Endothelial cell of umbilical vein (primary cell): ENCODE measurements around the gene SELP. TPM values are rescaled to one million over a fixed set of nuclear protein-coding genes. Genes with fewer than 3 reads are reported as not detected.

ENCODE experiments used
- BruUV-seq: library from RNA; stranded (reverse); fragments of 400-500 nt; replicated peaks from 2 replicates; lab custom pipeline; 2021; lab: Mats Ljungman, UMichigan
- CTCF ChIA-PET: fragments of 300-600, 350-600 bp; sonication (Branson Sonifier 250); formaldehyde crosslinking; loops from one replicate; lab custom pipeline; 2021; ENCODE audit warnings: antibody characterized with exemption, inconsistent platforms; lab: Charles Lee
- POLR2A ChIA-PET: fragments of 300-600, 350-600 bp; sonication (Branson Sonifier 250); formaldehyde crosslinking; loops from one replicate; lab custom pipeline; 2021; ENCODE audit warnings: antibody characterized with exemption, inconsistent platforms; lab: Charles Lee
- DNase-seq: peaks from one replicate; pipeline ENCODE4 v3.0.0-alpha.2; 2011; ENCODE audit warnings: low read depth, low spot score
- FAIRE-seq: peaks from 2 replicates; lab custom pipeline; 2011; peaks lifted over from hg19 to GRCh38; lab: Jason Lieb, UNC
- H2AFZ ChIP-seq: 2 replicates; pipeline ENCODE4 v1.6.0; 2012; ENCODE audit warnings: low read depth, low read length, control low read depth, inconsistent platforms
- H3K27ac ChIP-seq: 2 replicates; pipeline ENCODE4 v1.5.1; 2011; ENCODE audit warnings: low read depth, mild to moderate bottlenecking, control low read depth, low read length, moderate library complexity; ENCODE audit not compliant: insufficient read depth
- H3K27me3 ChIP-seq, 2 experiments: 2 replicates each; pipeline versions ENCODE4 v1.6.0 to v1.6.1; 2011; ENCODE audit warnings: low read length in 2 of 2, mixed read lengths in 1 of 2; ENCODE audit not compliant: control insufficient read depth in 2 of 2, insufficient read depth in 2 of 2
- H3K36me3 ChIP-seq, 2 experiments: 2 replicates in 1 of 2; 3 replicates in 1 of 2; pipeline ENCODE4 v1.5.1; 2011; ENCODE audit warnings: low read length in 2 of 2, mild to moderate bottlenecking in 1 of 2, moderate library complexity in 1 of 2; ENCODE audit not compliant: control insufficient read depth in 2 of 2, insufficient read depth in 2 of 2; ENCODE audit errors: extremely low read depth in 1 of 2
- H3K4me1 ChIP-seq: 3 replicates; pipeline ENCODE4 v1.5.1; 2011; ENCODE audit warnings: mild to moderate bottlenecking, low read length; ENCODE audit not compliant: control insufficient read depth, insufficient read depth; ENCODE audit errors: extremely low read depth
- H3K4me2 ChIP-seq: 2 replicates; pipeline ENCODE4 v1.6.1; 2011; ENCODE audit warnings: low read length, control low read depth, mixed read lengths; ENCODE audit not compliant: insufficient read depth
- H3K4me3 ChIP-seq, 3 experiments: fragments of 200-600 bp in 1 of 3; sonication (generic), shearing (Covaris generic) in 1 of 3; replicated peaks in 1 of 3; 2 replicates each; pipeline ENCODE4 v1.5.1; 2011 to 2016; ENCODE audit warnings: control low read depth in 3 of 3, low read length in 3 of 3, mild to moderate bottlenecking in 2 of 3, inconsistent platforms in 1 of 3, low read depth in 1 of 3, moderate library complexity in 1 of 3; ENCODE audit not compliant: insufficient read depth in 1 of 3
- H3K79me2 ChIP-seq: 2 replicates; pipeline ENCODE4 v1.6.0; 2012; ENCODE audit warnings: low read length, inconsistent platforms; ENCODE audit not compliant: control insufficient read depth, insufficient read depth
- H3K9ac ChIP-seq: replicated peaks from 2 replicates; pipeline ENCODE3; 2011; ENCODE audit warnings: low read length, control low read depth; ENCODE audit not compliant: insufficient read depth; ENCODE audit errors: extremely low read depth
- H3K9me1 ChIP-seq: replicated peaks from 3 replicates; pipeline ENCODE4 v1.6.0; 2011; ENCODE audit warnings: mild to moderate bottlenecking, low read length; ENCODE audit not compliant: control insufficient read depth, insufficient read depth; ENCODE audit errors: extremely low read depth
- H3K9me3 ChIP-seq: replicated peaks from 2 replicates; pipeline ENCODE4 v1.5.1; 2012; ENCODE audit warnings: low read length, inconsistent platforms; ENCODE audit not compliant: control insufficient read depth, insufficient read depth
- H4K20me1 ChIP-seq: replicated peaks from 2 replicates; pipeline ENCODE3; 2011; ENCODE audit warnings: mild to moderate bottlenecking, low read length; ENCODE audit not compliant: control insufficient read depth, insufficient read depth; ENCODE audit errors: extremely low read depth
- FOS ChIP-seq: IDR thresholded peaks from 2 replicates; pipeline ENCODE4 v1.6.1; 2011; ENCODE audit warnings: mild to moderate bottlenecking, low read length, moderate library complexity, borderline replicate concordance; ENCODE audit not compliant: insufficient read depth
- GATA2 ChIP-seq: IDR thresholded peaks from 2 replicates; pipeline ENCODE4 v1.7.0; 2011; ENCODE audit warnings: low read depth, mild to moderate bottlenecking, moderate library complexity, mixed read lengths, low read length; ENCODE audit not compliant: insufficient read length, insufficient read depth
- JUN ChIP-seq: IDR thresholded peaks from 2 replicates; pipeline ENCODE4 v1.6.1; 2011; ENCODE audit warnings: borderline replicate concordance, low read depth; ENCODE audit not compliant: insufficient read length, insufficient read depth
- dilution Hi-C: fragments of 300-500 bp; cut with MboI; formaldehyde crosslinking; loops from one replicate; pipeline ENCODE4 v1.15.0; 2019; ENCODE audit warnings: low sequenced_read_pairs; ENCODE audit not compliant: extremely low pct_ligation_motif_present
- intact Hi-C: fragments of 100-400 bp; cut with micrococcal nuclease; formaldehyde crosslinking; loops from one replicate; pipeline ENCODE4 v1.10.0; 2022
- polyA plus RNA-seq, 4 experiments: library from polyadenylated mRNA; depleted of rRNA in 3 of 4; stranded (reverse) in 3 of 4; unstranded in 1 of 4; fragments of >200 nt; gene quantifications; 2 replicates each; pipeline versions ENCODE4 v1.2.1 to v1.2.3, GENCODE V29; 2011 to 2012; ENCODE audit warnings: missing spikeins in 1 of 4
- total RNA-seq: library from RNA; stranded (reverse); gene quantifications from 2 replicates; pipeline ENCODE4 v1.2.3, GENCODE V29; 2021

Gene SELP
- total and polyA plus RNA-seq, 2 donors (not counting 3 experiments of a cell fraction or from before 2014, with no cell fraction given): 1.3 to 1.6 TPM

- no peak for DNase-seq
- Histone ChIP-seq H3K9me3 (no peaks in the 10 kb centered on the region), H3K4me3 (no peak overlapping the region), H3K27ac (no peak overlapping the region), H3K79me2 (no peaks in the 10 kb centered on the region), H3K4me2 (no peak overlapping the region), H3K36me3 (no peaks in the 10 kb centered on the region), H3K9ac (no peak overlapping the region), H3K27me3 (peaks cover 0 to 2% of the 10 kb centered on the region in 2 experiments), H2AFZ (no peak overlapping the region), H3K9me1 (no peaks in the 10 kb centered on the region), H3K4me1 (no peaks in the 10 kb centered on the region), H4K20me1 (no peaks in the 10 kb centered on the region)
- dilution Hi-C loops (no loop called here), intact Hi-C loops (no loop called here)
- POLR2A ChIA-PET: no interaction called here
- CTCF ChIA-PET: interaction anchor here (1.0 kb wide), 1 partner anchor 936 kb away, joined by 5 read pairs; no protein-coding TSS in a partner anchor
- TF ChIP-seq JUN: no peak
- TF ChIP-seq FOS: peak; percentile 31
- TF ChIP-seq GATA2: no peak
- no peak for FAIRE-seq
- no TSS peak for BruUV-seq
These were observed 90.7 kb downstream of the SELP start for GRCh38 chr1:169538998-169539871.

Other genes with a start within 250 kb of the SELP start
- 0.18 and 0.78 TPM in 2 replicates for gene CCDC181, start 202.7 kb downstream of the SELP start, total RNA-seq
- 0.11 and 0.22 TPM in 2 replicates for gene CCDC181, start 202.7 kb downstream of the SELP start, polyA plus RNA-seq
- gene SLC19A2, start 144.2 kb downstream of the SELP start, total RNA-seq: 5.4 and 7.0 TPM in 2 replicates
- gene SLC19A2, start 144.2 kb downstream of the SELP start, polyA plus RNA-seq: 5.2 and 5.3 TPM in 2 replicates
- gene F5, start 43.6 kb downstream of the SELP start, total RNA-seq: not detected in 2 replicates
- gene F5, start 43.6 kb downstream of the SELP start, polyA plus RNA-seq: not detected in 2 replicates
- 0.67 and 1.8 TPM in 2 replicates for gene SELL, start 81.5 kb upstream of the SELP start, total RNA-seq
- 0.68 and 0.73 TPM in 2 replicates for gene SELL, start 81.5 kb upstream of the SELP start, polyA plus RNA-seq
- 1.8 and 4.7 TPM in 2 replicates for gene SELE, start 104.0 kb upstream of the SELP start, total RNA-seq
- 1.5 TPM in 2 replicates for gene SELE, start 104.0 kb upstream of the SELP start, polyA plus RNA-seq
- 6.6 TPM in 2 replicates for gene METTL18, start 164.8 kb upstream of the SELP start, total RNA-seq
- 0.49 and 1.1 TPM in 2 replicates for gene METTL18, start 164.8 kb upstream of the SELP start, polyA plus RNA-seq